ENCODE results near the gene SCN1A.
"Not testable (repeated sequence)": the region's sequence is repeated elsewhere in the genome, so short reads cannot be mapped to it uniquely, and the experiment has no call there.

SCN1A gene
- 0 to 0.13 reads per million in 2 donors for total RNA-seq

GRCh38 chr2:166127217-166128155, at the start of gene SCN1A:
Gene SCN1A (minus strand): TSS chr2:166128020. CDS start chr2:166073621, 54,399 bp downstream.
- no peak for DNase-seq

GRCh38 chr2:166173263-166173662, 45.4 kb upstream of the SCN1A start:
- DNase-seq = no peak

DNA sequence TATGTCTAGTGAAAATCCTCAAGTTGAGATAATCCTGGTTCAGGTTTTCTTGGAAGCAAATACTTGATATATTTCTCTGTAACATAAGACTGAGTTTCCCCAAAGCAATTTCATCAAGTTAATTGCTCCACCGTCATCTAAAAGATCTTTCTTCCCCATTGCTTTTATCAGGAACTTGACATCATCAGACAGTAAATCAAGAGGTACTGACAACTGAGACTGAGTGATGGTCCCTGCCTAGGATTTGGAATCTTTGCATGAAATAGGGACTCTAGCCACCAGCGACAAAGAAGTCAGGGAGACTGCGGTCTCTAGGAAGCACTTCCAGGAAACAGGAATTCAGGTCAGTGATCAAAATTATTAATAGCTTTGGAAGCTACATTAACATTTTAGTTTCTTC, 43.4 kb upstream of the SCN1A start:
- no peak for DNase-seq

GRCh38 chr2:166170356-166170755, 42.5 kb upstream of the SCN1A start:
- DNase-seq = no peak

DNA sequence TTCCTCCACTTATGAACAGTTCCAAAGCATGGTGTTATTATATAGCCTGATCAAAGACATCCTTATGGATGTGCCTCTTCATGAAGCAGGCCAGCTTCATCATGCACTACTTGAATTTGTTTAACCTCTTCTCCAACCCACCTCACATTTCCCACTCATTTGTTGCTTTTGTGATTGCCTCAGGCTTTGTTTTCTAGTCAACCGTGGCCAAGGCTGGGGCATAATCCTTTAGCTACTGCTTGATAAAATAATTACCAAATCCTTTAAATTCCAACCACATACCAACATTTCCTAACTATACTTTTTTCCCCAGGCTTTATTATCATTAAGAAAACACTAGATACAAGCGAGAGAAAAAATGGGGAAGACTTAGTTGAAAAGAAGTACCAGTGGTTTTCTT, 39.6 kb upstream of the SCN1A start:
- DNase-seq = no peak

GRCh38 chr2:166163775-166164174, 36.0 kb upstream of the SCN1A start:
- no peak for DNase-seq

- DNase-seq = no peak
These were observed 30.7 kb upstream of the SCN1A start for GRCh38 chr2:166158546-166158945.

- DNase-seq = no peak
These were observed 29.8 kb upstream of the SCN1A start for GRCh38 chr2:166157578-166157977.

- no peak for DNase-seq
These were observed 29.2 kb upstream of the SCN1A start for GRCh38 chr2:166156985-166157490.

DNA sequence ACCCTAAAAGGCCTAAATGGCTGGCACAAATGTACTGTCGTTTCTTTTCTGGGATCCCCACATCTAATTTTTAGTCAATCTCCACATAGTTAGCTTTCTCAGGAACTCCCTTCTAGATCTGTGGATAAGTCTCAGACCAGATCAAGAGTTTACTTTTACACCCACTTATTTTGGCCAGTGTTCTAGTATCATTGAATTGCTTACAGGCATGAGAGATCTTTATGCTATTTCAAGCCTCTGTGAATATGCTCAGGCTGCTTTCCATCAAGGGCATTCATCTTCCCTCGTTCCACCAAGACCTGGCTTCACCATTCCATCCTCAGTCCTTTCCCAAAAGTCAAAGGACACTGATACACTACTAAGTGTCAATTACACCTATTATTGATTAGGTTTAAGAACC, 27.8 kb upstream of the SCN1A start:
- DNase-seq = no peak

DNA sequence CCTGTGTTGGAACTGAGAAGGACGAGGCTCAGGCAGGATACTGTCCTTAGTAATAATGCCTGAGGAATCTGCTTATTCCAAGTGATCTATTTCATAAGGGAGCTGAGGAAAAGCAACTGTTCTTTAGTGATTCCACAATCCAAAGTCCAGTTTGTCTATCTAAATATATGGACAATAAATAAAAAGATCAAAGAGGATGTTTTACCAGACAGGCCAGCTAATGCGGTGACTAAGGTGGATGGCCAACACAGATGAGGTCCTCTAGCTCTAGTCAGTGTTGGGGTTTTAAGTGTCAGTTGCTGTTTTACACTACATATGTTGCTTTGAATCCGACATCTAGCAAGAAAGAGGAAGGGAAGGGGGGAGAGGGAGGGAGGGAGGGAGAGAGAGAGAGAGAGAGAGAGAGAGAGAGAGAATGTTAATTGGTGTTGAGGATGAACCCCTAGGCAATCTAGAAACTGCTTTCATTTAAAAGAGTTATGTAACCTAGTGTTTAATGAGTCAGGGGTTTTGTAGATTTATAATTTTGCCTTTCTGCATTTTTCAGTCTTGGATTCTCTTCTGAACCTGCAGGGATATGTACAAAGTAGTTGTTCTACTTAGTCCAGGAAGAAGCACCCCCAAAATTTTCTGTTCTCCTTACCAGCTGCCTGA, 27.0 kb upstream of the SCN1A start:
- no peak for DNase-seq

- no peak for DNase-seq
These were observed 24.2 kb upstream of the SCN1A start for GRCh38 chr2:166152064-166152463.

GRCh38 chr2:166148500-166149400, 20.9 kb upstream of the SCN1A start:
- no peak for DNase-seq

- no peak for DNase-seq
These were observed 20.1 kb upstream of the SCN1A start for GRCh38 chr2:166147883-166148282.

GRCh38 chr2:166144071-166144470, 16.3 kb upstream of the SCN1A start:
- DNase-seq = no peak

GRCh38 chr2:166140932-166141331, 13.1 kb upstream of the SCN1A start:
- DNase-seq = no peak

GRCh38 chr2:166140475-166140874, 12.7 kb upstream of the SCN1A start:
- DNase-seq = no peak

DNA sequence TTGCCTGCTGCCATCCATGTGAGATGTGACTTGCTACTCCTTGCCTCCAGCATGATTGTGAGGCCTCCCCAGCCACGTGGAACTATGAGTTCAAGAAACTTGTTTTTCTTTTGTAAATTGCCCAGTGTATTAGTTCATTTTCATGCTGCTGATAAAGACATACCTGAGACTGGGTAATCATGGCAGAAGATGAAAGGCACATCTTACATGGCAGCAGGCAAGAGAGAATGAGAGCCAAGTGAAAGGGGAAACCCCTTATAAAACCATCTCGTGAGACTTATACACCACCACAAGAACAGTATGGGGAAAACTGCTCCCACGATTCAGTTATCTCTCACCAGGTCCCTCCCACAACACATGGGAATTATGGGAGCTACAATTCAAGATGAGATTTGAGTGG, 11.7 kb upstream of the SCN1A start:
- not testable (repeated sequence) for DNase-seq

DNA sequence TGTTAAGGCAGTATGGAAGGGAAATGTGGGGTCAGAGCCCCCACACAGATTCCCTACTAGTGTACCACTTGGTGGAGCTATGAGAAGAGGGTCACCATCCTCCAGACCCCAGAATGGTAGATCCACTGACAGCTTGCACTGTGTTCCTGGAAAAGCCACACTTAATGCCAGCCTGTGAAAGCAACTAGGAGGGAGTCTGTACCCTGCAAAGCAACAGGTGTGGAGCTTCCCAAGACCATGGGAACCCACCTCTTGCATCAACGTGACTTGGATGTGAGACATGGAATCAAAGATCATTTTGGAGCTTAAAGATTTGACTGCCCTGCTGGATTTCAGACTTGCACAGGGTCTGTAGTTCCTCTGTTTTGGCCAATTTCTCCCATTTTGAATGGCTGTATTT, 10.8 kb upstream of the SCN1A start:
- no peak for DNase-seq

GRCh38 chr2:166138144-166138543, 10.3 kb upstream of the SCN1A start:
- DNase-seq = no peak

DNA sequence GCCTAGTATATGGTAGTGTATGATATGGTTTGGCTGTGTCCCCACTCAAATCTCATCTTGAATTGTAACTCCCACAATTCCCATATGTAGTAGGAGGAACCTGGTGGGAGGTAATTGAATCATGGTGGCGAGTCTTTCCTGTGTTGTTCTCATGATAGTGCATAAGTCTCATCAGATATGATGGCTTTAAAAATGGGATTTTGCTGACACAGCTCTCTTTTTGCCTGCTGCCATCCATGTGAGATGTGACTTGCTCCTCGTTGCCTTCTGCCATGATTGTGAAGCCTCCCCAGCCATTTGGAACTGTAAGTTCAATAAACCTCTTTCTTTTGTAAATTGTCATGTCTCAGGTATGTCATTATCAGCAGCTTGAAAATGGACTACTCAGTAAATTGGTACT, 9.5 kb upstream of the SCN1A start:
- DNase-seq = no peak

GRCh38 chr2:166135849-166136258, 8.0 kb upstream of the SCN1A start:
- DNase-seq = no peak
